Measurements from ENCODE around the gene NDC80. TPM values are rescaled to one million over a fixed set of nuclear protein-coding genes. Genes with fewer than 3 reads are reported as not detected.
A peak's percentile ranks its signal among the peaks of the same experiment; 100 is the strongest.

Gene NDC80
- total and polyA plus RNA-seq, 9 of the 15 experiments (the other 6 are each of a cell fraction or from before 2014, with no cell fraction given) = 65.2 to 97.9 (median 83.3) TPM

DNA sequence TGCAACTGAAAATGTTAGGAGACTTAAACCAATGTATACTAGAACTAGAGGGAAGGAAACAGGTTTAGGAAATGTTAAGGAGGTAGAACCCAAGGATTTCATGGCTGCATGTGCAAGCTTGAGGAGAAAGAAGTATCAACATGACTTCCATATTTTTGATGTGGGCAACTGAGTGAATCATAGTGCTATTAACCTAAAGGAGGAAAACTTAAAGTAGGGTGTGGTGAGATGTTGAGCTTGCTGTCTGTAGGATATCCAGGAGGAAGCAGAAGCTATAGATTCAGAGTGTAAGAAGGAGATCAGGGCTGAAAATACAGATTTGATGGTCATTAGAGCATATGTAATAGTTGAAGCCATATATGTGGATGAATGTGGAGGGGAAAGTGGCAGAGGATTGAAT is 31.5 kb downstream of the NDC80 start:
- intact Hi-C loops (cut with micrococcal nuclease) (no loop called here), in situ Hi-C loops (cut with MboI) (no loop called here)
- Histone ChIP-seq H2AFZ (ENCODE audit: low read depth, low read length) (no peak overlapping the region), H3K4me1 (replicated peaks in 1 of 2; ENCODE audit: control insufficient read depth in 2 of 2, insufficient read depth in 2 of 2, low read length in 2 of 2) (no peaks in the 10 kb centered on the region), H3K27ac (ENCODE audit: extremely low read depth, low read depth, low read length) (no peak overlapping the region), H3K36me3 (ENCODE audit: control insufficient read depth, insufficient read depth, low read length) (peaks cover 76% of the 10 kb centered on the region), H3K4me3 (no peak overlapping the region), H3K9ac (ENCODE audit: insufficient read depth in 1 of 2, low read depth in 2 of 2, low read length in 2 of 2) (no peak overlapping the region), H3K79me2 (ENCODE audit: control insufficient read depth, insufficient read depth, low read length) (no peaks in the 10 kb centered on the region), H3K9me3 (replicated peaks; ENCODE audit: control insufficient read depth, insufficient read depth, low read depth, low read length) (no peaks in the 10 kb centered on the region), H3K27me3 (ENCODE audit: control insufficient read depth in 2 of 2, insufficient read depth in 2 of 2, low read length in 2 of 2) (no peaks in the 10 kb centered on the region), H3K9me1 (ENCODE audit: control insufficient read depth, insufficient read depth, low read length) (no peaks in the 10 kb centered on the region), H4K20me1 (replicated peaks; ENCODE audit: control insufficient read depth, insufficient read depth, low read length) (no peaks in the 10 kb centered on the region), H3K4me2 (ENCODE audit: insufficient read depth, low read length) (no peak overlapping the region)
- ChIA-PET POLR2A (interaction anchor here (1.9 kb wide), 1 partner anchor 16 kb away, joined by 4 read pairs; no protein-coding TSS in a partner anchor), CTCF (ENCODE audit: low intra/inter-chr PET ratio) (no interaction called here)
- TF ChIP-seq ZNF699 (CRISPR knock-in tag; IDR thresholded peaks at IDR 0.05; ENCODE audit: insufficient replicate concordance) = no peak
- 0 out of 2 replicates have a peak, but pooled peaks have one; percentile 21 for TF ChIP-seq SUPT5H (IDR thresholded peaks at IDR 0.05)
- ATAC-seq (no peak), FAIRE-seq (no peak), DNase-seq (ENCODE audit: extremely low read depth in 1 of 4, low spot score in 3 of 4) (no peak)
- BruUV-seq (replicated peaks) = no TSS peak

- ATAC-seq = no peak
- no peak overlapping the region for H2AFZ ChIP-seq (ENCODE audit: low read depth, low read length)
- 95% methylated on average over 2 of the region's 2 CpGs for WGBS (ENCODE audit: insufficient coverage, low coverage, missing lambda C conversion rate)
- ChIA-PET CTCF (ENCODE audit: low intra/inter-chr PET ratio) (no interaction called here), POLR2A (no interaction called here)
- no peak overlapping the region for H3K4me2 ChIP-seq (ENCODE audit: insufficient read depth, low read length)
- H3K27ac ChIP-seq (ENCODE audit: extremely low read depth, low read depth, low read length) = no peak overlapping the region
- no TSS peak for BruUV-seq (replicated peaks)
- intact Hi-C loops (cut with micrococcal nuclease) = no loop called here
- H3K36me3 ChIP-seq (ENCODE audit: control insufficient read depth, insufficient read depth, low read length) = peaks cover 74% of the 10 kb centered on the region
- H3K4me3 ChIP-seq = no peak overlapping the region
- no peaks in the 10 kb centered on the region for H4K20me1 ChIP-seq (replicated peaks; ENCODE audit: control insufficient read depth, insufficient read depth, low read length)
- H3K27me3 ChIP-seq (ENCODE audit: control insufficient read depth in 2 of 2, insufficient read depth in 2 of 2, low read length in 2 of 2) = no peaks in the 10 kb centered on the region
- no peaks in the 10 kb centered on the region for H3K79me2 ChIP-seq (ENCODE audit: control insufficient read depth, insufficient read depth, low read length)
- no peak overlapping the region for H3K9ac ChIP-seq (ENCODE audit: insufficient read depth in 1 of 2, low read depth in 2 of 2, low read length in 2 of 2)
- no peaks in the 10 kb centered on the region for H3K9me3 ChIP-seq (replicated peaks; ENCODE audit: control insufficient read depth, insufficient read depth, low read depth, low read length)
- in situ Hi-C loops (cut with MboI) = no loop called here
- H3K9me1 ChIP-seq (ENCODE audit: control insufficient read depth, insufficient read depth, low read length) = no peaks in the 10 kb centered on the region
- no peaks in the 10 kb centered on the region for H3K4me1 ChIP-seq (replicated peaks in 1 of 2; ENCODE audit: control insufficient read depth in 2 of 2, insufficient read depth in 2 of 2, low read length in 2 of 2)
- FAIRE-seq = no peak
- no peak for DNase-seq (ENCODE audit: extremely low read depth in 1 of 4, low spot score in 3 of 4)
- TF ChIP-seq, protein P1, sequence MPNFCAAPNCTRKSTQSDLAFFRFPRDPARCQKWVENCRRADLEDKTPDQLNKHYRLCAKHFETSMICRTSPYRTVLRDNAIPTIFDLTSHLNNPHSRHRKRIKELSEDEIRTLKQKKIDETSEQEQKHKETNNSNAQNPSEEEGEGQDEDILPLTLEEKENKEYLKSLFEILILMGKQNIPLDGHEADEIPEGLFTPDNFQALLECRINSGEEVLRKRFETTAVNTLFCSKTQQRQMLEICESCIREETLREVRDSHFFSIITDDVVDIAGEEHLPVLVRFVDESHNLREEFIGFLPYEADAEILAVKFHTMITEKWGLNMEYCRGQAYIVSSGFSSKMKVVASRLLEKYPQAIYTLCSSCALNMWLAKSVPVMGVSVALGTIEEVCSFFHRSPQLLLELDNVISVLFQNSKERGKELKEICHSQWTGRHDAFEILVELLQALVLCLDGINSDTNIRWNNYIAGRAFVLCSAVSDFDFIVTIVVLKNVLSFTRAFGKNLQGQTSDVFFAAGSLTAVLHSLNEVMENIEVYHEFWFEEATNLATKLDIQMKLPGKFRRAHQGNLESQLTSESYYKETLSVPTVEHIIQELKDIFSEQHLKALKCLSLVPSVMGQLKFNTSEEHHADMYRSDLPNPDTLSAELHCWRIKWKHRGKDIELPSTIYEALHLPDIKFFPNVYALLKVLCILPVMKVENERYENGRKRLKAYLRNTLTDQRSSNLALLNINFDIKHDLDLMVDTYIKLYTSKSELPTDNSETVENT (CRISPR knock-in tag; IDR thresholded peaks at IDR 0.05) = no peak
- TF ChIP-seq STAT5B (CRISPR knock-in tag; IDR thresholded peaks at IDR 0.05) (no peak), ARID1B (IDR thresholded peaks at IDR 0.05) (no peak), MCM3 (IDR thresholded peaks at IDR 0.05) (no peak), RBM22 (IDR thresholded peaks at IDR 0.05; ENCODE audit: low read depth, low read length, poor library complexity, severe bottlenecking) (no peak), ZNF766 (CRISPR knock-in tag; conservative IDR thresholded peaks at IDR 0.05) (no peak), KAT2B (IDR thresholded peaks at IDR 0.05; ENCODE audit: low read depth, low read length) (no peak), PRMT5 (CRISPR knock-in tag; IDR thresholded peaks at IDR 0.05) (no peak), ZNF175 (CRISPR knock-in tag; IDR thresholded peaks at IDR 0.05; ENCODE audit: low read depth) (no peak), KLF16 (IDR thresholded peaks at IDR 0.05) (no peak), YBX1 (IDR thresholded peaks at IDR 0.05) (no peak), SP2 (IDR thresholded peaks at IDR 0.05; ENCODE audit: extremely low read depth, low read depth, low read length, poor library complexity, severe bottlenecking) (no peak), TFAM (CRISPR knock-in tag; conservative IDR thresholded peaks at IDR 0.05) (no peak), CREB1 (IDR thresholded peaks at IDR 0.05) (no peak), CREB1 (CRISPR knock-in tag; IDR thresholded peaks at IDR 0.05) (no peak)
Measured at GRCh38 chr18:2606335-2606734, 35.0 kb downstream of the NDC80 start.

All from K562 (cell line).